Ammon's horn (tissue), 1 donor: ENCODE data around the gene CDC37L1.

ENCODE experiments used
- DNase-seq: peaks from one replicate; pipeline ENCODE4 v3.0.0-alpha.2; 2016; ENCODE audit warnings: low spot score

The CDC37L1 gene

GRCh38 chr9:4668604-4669003 lies 10.8 kb upstream of the CDC37L1 start:
- no peak for DNase-seq

- DNase-seq = no peak
Observed at GRCh38 chr9:4669890-4670289, 9.5 kb upstream of the CDC37L1 start.

GRCh38 chr9:4670591-4670990 lies 8.8 kb upstream of the CDC37L1 start:
- no peak for DNase-seq

- DNase-seq = no peak
Observed at GRCh38 chr9:4671737-4672136, 7.6 kb upstream of the CDC37L1 start.

- DNase-seq = no peak
Observed at GRCh38 chr9:4674783-4675182, 4.6 kb upstream of the CDC37L1 start.

GRCh38 chr9:4677392-4677791 lies 2.0 kb upstream of the CDC37L1 start:
- DNase-seq = no peak

GRCh38 chr9:4678679-4679267 lies 596 bp upstream of the CDC37L1 start:
- peak; percentile 32 for DNase-seq

GRCh38 chr9:4680173-4680525 lies 780 bp downstream of the CDC37L1 start:
- DNase-seq = peak; percentile 30

GRCh38 chr9:4680750-4681149 lies 1.4 kb downstream of the CDC37L1 start:
- DNase-seq = no peak

GRCh38 chr9:4684820-4685219 lies 5.5 kb downstream of the CDC37L1 start:
- DNase-seq = no peak

GRCh38 chr9:4686112-4686511 lies 6.7 kb downstream of the CDC37L1 start:
- no peak for DNase-seq

- no peak for DNase-seq
Observed at GRCh38 chr9:4686584-4686983, 7.2 kb downstream of the CDC37L1 start.

- no peak for DNase-seq
Observed at GRCh38 chr9:4689021-4689420, 9.7 kb downstream of the CDC37L1 start.

- DNase-seq = no peak
Observed at GRCh38 chr9:4689687-4690104, 10.3 kb downstream of the CDC37L1 start.

- DNase-seq = no peak
Observed at GRCh38 chr9:4690144-4690543, 10.8 kb downstream of the CDC37L1 start.

- DNase-seq = no peak
Observed at GRCh38 chr9:4691795-4692194, 12.4 kb downstream of the CDC37L1 start.

GRCh38 chr9:4700091-4700490 lies 20.7 kb downstream of the CDC37L1 start:
- DNase-seq = no peak

GRCh38 chr9:4700932-4701331 lies 21.6 kb downstream of the CDC37L1 start:
- no peak for DNase-seq

- DNase-seq = no peak
Observed at GRCh38 chr9:4701526-4701925, 22.2 kb downstream of the CDC37L1 start.

- no peak for DNase-seq
Observed at GRCh38 chr9:4704129-4704528, 24.8 kb downstream of the CDC37L1 start.

- DNase-seq = no peak
Observed at GRCh38 chr9:4706021-4706420, 26.7 kb downstream of the CDC37L1 start.

GRCh38 chr9:4706971-4707622 lies 27.7 kb downstream of the CDC37L1 start:
- no peak for DNase-seq

GRCh38 chr9:4709380-4709779 lies 30.0 kb downstream of the CDC37L1 start:
- no peak for DNase-seq

GRCh38 chr9:4713849-4714248 lies 34.5 kb downstream of the CDC37L1 start:
- DNase-seq = no peak
